Karpas-422 (cell line): ENCODE data around the gene SURF2. TPM values are rescaled to one million over a fixed set of nuclear protein-coding genes. Genes with fewer than 3 reads are reported as not detected.

Experiments used
- DNase-seq: peaks from one replicate; pipeline ENCODE4 v3.0.0-alpha.2; 2015
- H2AFZ ChIP-seq: fragments of 200-600 bp; sonication (generic); 2 replicates; pipeline ENCODE4 v1.6.1; 2014; ENCODE audit warnings: antibody characterized with exemption, low read length, mixed read lengths
- H3K27ac ChIP-seq: fragments of 200-600 bp; sonication (generic); 2 replicates; pipeline ENCODE4 v1.5.1; 2014; ENCODE audit warnings: mild to moderate bottlenecking, low read length, moderate library complexity
- H3K27me3 ChIP-seq: fragments of 200-600 bp; sonication (generic); 2 replicates; pipeline ENCODE4 v1.6.1; 2014; ENCODE audit warnings: low read length, mixed read lengths
- H3K36me3 ChIP-seq: fragments of 200-600 bp; sonication (generic); 2 replicates; pipeline ENCODE4 v1.6.1; 2014; ENCODE audit warnings: low read length, mixed read lengths; ENCODE audit not compliant: insufficient read depth
- H3K4me1 ChIP-seq: fragments of 200-600 bp; sonication (generic); 2 replicates; pipeline ENCODE4 v1.6.1; 2014; ENCODE audit warnings: mild to moderate bottlenecking, low read length, mixed read lengths
- H3K4me2 ChIP-seq: fragments of 200-600 bp; sonication (generic); 2 replicates; pipeline ENCODE4 v1.6.1; 2014; ENCODE audit warnings: low read length, low read depth, mild to moderate bottlenecking; ENCODE audit not compliant: poor library complexity, severe bottlenecking
- H3K4me3 ChIP-seq: fragments of 200-600 bp; sonication (generic); 2 replicates; pipeline ENCODE4 v1.5.1; 2014; ENCODE audit warnings: mild to moderate bottlenecking, antibody characterized with exemption, low read length, mixed read lengths
- H3K79me2 ChIP-seq: fragments of 200-600 bp; sonication (generic); 2 replicates; pipeline ENCODE4 v1.6.1; 2014; ENCODE audit warnings: mild to moderate bottlenecking, low read length, mixed read lengths
- H3K9ac ChIP-seq: fragments of 200-600 bp; sonication (generic); 2 replicates; pipeline ENCODE4 v1.6.0; 2014; ENCODE audit warnings: low read length
- H3K9me2 ChIP-seq: fragments of 200-600 bp; sonication (generic), shearing (Covaris generic); replicated peaks from 2 replicates; pipeline ENCODE4 v1.6.0; 2014; ENCODE audit warnings: mild to moderate bottlenecking, low read length, moderate library complexity; ENCODE audit not compliant: insufficient read depth
- H3K9me3 ChIP-seq: fragments of 300-700, 200-600 bp; sonication (generic); 2 replicates; pipeline ENCODE4 v1.6.1; 2014; ENCODE audit warnings: low read length, mixed read lengths
- H4K20me1 ChIP-seq: fragments of 200-600 bp; sonication (generic); 2 replicates; pipeline ENCODE4 v1.6.1; 2014; ENCODE audit warnings: mild to moderate bottlenecking, antibody characterized with exemption, low read length, low read depth; ENCODE audit not compliant: insufficient read depth
- total RNA-seq: library from RNA; depleted of rRNA; stranded (reverse); fragments of >200 nt; shearing (Covaris generic); gene quantifications from 2 replicates; pipeline ENCODE4 v1.2.3, GENCODE V29; 2014; ENCODE audit warnings: low replicate concordance

Gene SURF2
- total RNA-seq, 1 experiment from 2014 or later: 20.0 TPM

DNA sequence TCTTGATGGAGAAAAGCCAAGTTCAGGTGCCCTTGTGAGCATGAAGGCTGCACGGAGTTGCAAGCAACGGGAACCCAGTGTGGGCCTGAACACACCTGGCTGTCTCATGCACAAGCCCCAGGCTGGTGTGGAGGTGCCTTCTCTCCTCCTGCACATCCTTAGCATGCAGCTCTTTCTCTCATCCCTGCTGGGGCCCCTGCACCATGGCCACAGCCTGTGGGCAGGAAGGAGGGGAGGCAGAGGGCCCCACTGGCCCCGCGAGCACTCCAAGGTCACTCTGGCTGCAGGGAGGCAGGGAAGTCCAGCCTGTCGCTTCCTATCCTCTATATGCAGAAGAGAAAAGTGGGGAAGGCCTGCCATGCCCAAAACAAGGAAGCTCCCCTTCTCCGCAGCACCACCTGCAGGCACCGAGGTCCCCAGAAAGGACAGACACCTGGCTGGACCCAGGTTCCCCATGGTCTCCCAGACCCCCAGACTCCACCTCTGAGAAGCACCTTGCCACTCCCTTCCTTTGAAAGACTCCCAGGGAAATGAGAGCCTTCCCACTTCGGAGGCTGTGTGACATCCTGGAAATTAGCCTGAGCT, 38.4 kb downstream of the SURF2 start:
- H3K27me3 ChIP-seq: no peaks in the 10 kb centered on the region
- no peaks in the 10 kb centered on the region for H3K79me2 ChIP-seq
- no peak overlapping the region for H2AFZ ChIP-seq
- H3K4me3 ChIP-seq: no peak overlapping the region
- no peaks in the 10 kb centered on the region for H3K9me3 ChIP-seq
- H3K9me2 ChIP-seq: no peaks in the 10 kb centered on the region
- no peaks in the 10 kb centered on the region for H3K36me3 ChIP-seq
- H3K27ac ChIP-seq: no peak overlapping the region
- H3K4me2 ChIP-seq: no peak overlapping the region
- DNase-seq: no peak
- no peaks in the 10 kb centered on the region for H3K4me1 ChIP-seq
- H4K20me1 ChIP-seq: no peaks in the 10 kb centered on the region
- H3K9ac ChIP-seq: no peak overlapping the region

DNA sequence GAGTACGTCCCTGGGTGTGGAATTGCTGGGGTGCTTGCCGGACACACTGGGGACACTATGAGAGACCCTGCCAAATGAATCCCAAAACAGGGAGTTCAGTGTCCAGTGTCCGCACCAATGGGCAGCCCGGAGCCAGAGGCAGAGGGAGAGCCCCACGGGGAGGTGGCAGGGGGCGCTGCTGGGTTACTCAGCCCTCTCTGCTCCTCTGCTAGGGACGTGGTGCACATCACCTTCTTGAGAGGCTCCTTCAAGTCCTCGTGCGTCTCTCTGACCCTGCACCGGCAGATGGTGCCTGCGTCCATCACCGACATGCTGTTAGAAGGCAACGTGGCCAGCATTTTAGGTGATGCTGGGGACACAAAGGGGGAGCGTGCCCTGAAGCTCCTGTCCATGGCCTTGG, 40.6 kb downstream of the SURF2 start:
- no peaks in the 10 kb centered on the region for H3K9me2 ChIP-seq
- no peak overlapping the region for H2AFZ ChIP-seq
- no peaks in the 10 kb centered on the region for H4K20me1 ChIP-seq
- no peak overlapping the region for H3K9ac ChIP-seq
- H3K4me3 ChIP-seq: no peak overlapping the region
- no peaks in the 10 kb centered on the region for H3K36me3 ChIP-seq
- DNase-seq: peak; percentile 53
- no peaks in the 10 kb centered on the region for H3K4me1 ChIP-seq
- no peak overlapping the region for H3K4me2 ChIP-seq
- no peaks in the 10 kb centered on the region for H3K79me2 ChIP-seq
- no peaks in the 10 kb centered on the region for H3K9me3 ChIP-seq
- no peak overlapping the region for H3K27ac ChIP-seq
- no peaks in the 10 kb centered on the region for H3K27me3 ChIP-seq

- no peaks in the 10 kb centered on the region for H3K27me3 ChIP-seq
- H3K9me2 ChIP-seq: no peaks in the 10 kb centered on the region
- H3K36me3 ChIP-seq: no peaks in the 10 kb centered on the region
- H3K79me2 ChIP-seq: no peaks in the 10 kb centered on the region
- H3K4me2 ChIP-seq: no peak overlapping the region
- H3K4me1 ChIP-seq: no peaks in the 10 kb centered on the region
- H3K4me3 ChIP-seq: no peak overlapping the region
- no peak overlapping the region for H3K27ac ChIP-seq
- no peaks in the 10 kb centered on the region for H4K20me1 ChIP-seq
- no peaks in the 10 kb centered on the region for H3K9me3 ChIP-seq
- H3K9ac ChIP-seq: no peak overlapping the region
- no peak for DNase-seq
- no peak overlapping the region for H2AFZ ChIP-seq
These were observed 41.0 kb downstream of the SURF2 start for GRCh38 chr9:133397370-133397769.

GRCh38 chr9:133397895-133398294, 41.5 kb downstream of the SURF2 start:
- Histone ChIP-seq H3K9me2 (no peaks in the 10 kb centered on the region), H3K4me2 (no peak overlapping the region), H4K20me1 (no peaks in the 10 kb centered on the region; the same call in 1 of the 2 replicates), H3K9me3 (no peaks in the 10 kb centered on the region), H3K9ac (no peak overlapping the region), H3K36me3 (no peaks in the 10 kb centered on the region), H3K4me3 (no peak overlapping the region), H3K27ac (no peak overlapping the region), H3K79me2 (no peaks in the 10 kb centered on the region), H3K27me3 (no peaks in the 10 kb centered on the region), H2AFZ (no peak overlapping the region), H3K4me1 (no peaks in the 10 kb centered on the region)
- DNase-seq: no peak

- H2AFZ ChIP-seq: no peak overlapping the region
- DNase-seq: no peak
- H3K9me2 ChIP-seq: no peaks in the 10 kb centered on the region
- no peak overlapping the region for H3K27ac ChIP-seq
- H3K79me2 ChIP-seq: no peaks in the 10 kb centered on the region
- H3K36me3 ChIP-seq: peaks cover 4% of the 10 kb centered on the region; the same call in 1 of the 2 replicates
- H3K9me3 ChIP-seq: no peaks in the 10 kb centered on the region
- no peaks in the 10 kb centered on the region for H3K27me3 ChIP-seq
- no peak overlapping the region for H3K4me3 ChIP-seq
- H3K4me1 ChIP-seq: no peaks in the 10 kb centered on the region
- H3K4me2 ChIP-seq: no peak overlapping the region
- H4K20me1 ChIP-seq: no peaks in the 10 kb centered on the region; the same call in 1 of the 2 replicates
- no peak overlapping the region for H3K9ac ChIP-seq
These were observed 43.9 kb downstream of the SURF2 start for GRCh38 chr9:133400292-133400691.

- Histone ChIP-seq H3K9me2 (no peaks in the 10 kb centered on the region), H3K9ac (no peak overlapping the region), H3K9me3 (no peaks in the 10 kb centered on the region), H4K20me1 (peaks cover 13% of the 10 kb centered on the region; the same call in 1 of the 2 replicates), H3K36me3 (peaks cover 15% of the 10 kb centered on the region), H3K4me1 (no peaks in the 10 kb centered on the region), H3K79me2 (no peaks in the 10 kb centered on the region), H2AFZ (no peak overlapping the region), H3K4me2 (no peak overlapping the region), H3K27me3 (no peaks in the 10 kb centered on the region), H3K27ac (no peak overlapping the region), H3K4me3 (no peak overlapping the region)
- no peak for DNase-seq
These were observed 45.2 kb downstream of the SURF2 start for GRCh38 chr9:133401588-133401987.

- Histone ChIP-seq H3K27me3 (no peaks in the 10 kb centered on the region), H3K9ac (no peak overlapping the region), H3K79me2 (no peaks in the 10 kb centered on the region), H3K36me3 (peaks cover 16% of the 10 kb centered on the region), H3K4me2 (no peak overlapping the region), H4K20me1 (peaks cover 15% of the 10 kb centered on the region; the same call in 1 of the 2 replicates), H3K9me2 (no peaks in the 10 kb centered on the region), H3K4me3 (no peak overlapping the region), H3K27ac (no peak overlapping the region), H3K4me1 (no peaks in the 10 kb centered on the region), H2AFZ (no peak overlapping the region), H3K9me3 (no peaks in the 10 kb centered on the region)
- DNase-seq: no peak
These were observed 46.3 kb downstream of the SURF2 start for GRCh38 chr9:133402689-133403088.

DNA sequence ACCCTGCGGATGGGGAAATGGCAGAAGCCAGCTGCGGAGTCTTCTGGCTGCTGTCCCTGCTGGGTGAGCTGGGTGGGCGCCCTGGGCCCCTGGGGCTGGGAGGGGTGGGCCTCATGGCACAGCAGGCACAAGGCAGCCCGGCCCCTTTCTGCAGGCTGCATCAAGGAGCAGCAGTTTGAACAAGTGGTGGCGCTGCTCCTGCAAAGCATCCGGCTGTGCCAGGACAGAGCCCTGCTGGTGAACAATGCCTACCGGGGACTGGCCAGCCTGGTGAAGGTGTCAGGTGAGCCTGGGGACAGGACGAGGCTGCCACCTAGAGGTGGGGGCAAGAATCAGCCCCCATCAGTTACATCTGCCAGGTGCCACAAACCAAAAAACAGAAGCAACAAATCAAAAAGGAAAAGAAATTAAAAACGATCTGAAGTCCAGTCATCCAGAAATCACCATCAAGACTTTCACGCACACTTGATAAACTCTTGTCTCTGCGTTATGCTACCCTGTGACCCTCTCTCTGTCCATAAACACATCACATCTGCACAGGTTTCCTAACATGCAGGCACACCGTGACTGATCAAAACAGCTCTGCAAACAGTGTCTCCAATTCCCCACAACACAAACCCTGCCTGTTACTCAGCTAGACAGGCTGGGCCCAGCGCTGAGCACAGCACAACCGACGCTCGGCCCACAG, 47.6 kb downstream of the SURF2 start:
- Histone ChIP-seq H3K36me3 (peaks cover 19% of the 10 kb centered on the region), H3K4me1 (no peaks in the 10 kb centered on the region)

More for the DNA sequence above, 47.6 kb downstream of the SURF2 start:
- no peak overlapping the region for H3K4me2 ChIP-seq
- H3K79me2 ChIP-seq: no peaks in the 10 kb centered on the region
- no peak overlapping the region for H3K27ac ChIP-seq
- H3K27me3 ChIP-seq: no peaks in the 10 kb centered on the region
- no peak overlapping the region for H2AFZ ChIP-seq
- DNase-seq: peak; percentile 89
- no peak overlapping the region for H3K4me3 ChIP-seq
- H4K20me1 ChIP-seq: peaks cover 17% of the 10 kb centered on the region; the same call in 1 of the 2 replicates
- no peaks in the 10 kb centered on the region for H3K9me3 ChIP-seq
- H3K9ac ChIP-seq: no peak overlapping the region
- H3K9me2 ChIP-seq: no peaks in the 10 kb centered on the region
